Peyer's patch (tissue), 4 donors: ENCODE results near the gene AKAP6.

Experiments used
- CTCF ChIP-seq, 6 experiments: fragments of 450-650 bp in 4 of 6; fragments of 200-600 bp in 2 of 6; sonication (generic) in 1 of 6; IDR thresholded peaks; one replicate each; pipeline ENCODE4 v1.5.1; 2017 to 2019; ENCODE audit warnings: antibody characterized with exemption in 6 of 6, mild to moderate bottlenecking in 3 of 6, moderate library complexity in 1 of 6
- POLR2A ChIP-seq, 2 donors: fragments of 450-650 bp; IDR thresholded peaks; one replicate each; pipeline ENCODE4 v1.5.1; 2017; ENCODE audit warnings: antibody characterized with exemption in 2 of 2, mild to moderate bottlenecking in 2 of 2, moderate library complexity in 2 of 2

GRCh38 chr14:32667791-32668190 lies 338.7 kb downstream of the AKAP6 start:
- TF ChIP-seq CTCF (IDR thresholded peaks at IDR 0.05) (no peak), POLR2A (IDR thresholded peaks at IDR 0.05) (no peak)
